Measurements from ENCODE around the gene DOK3.
"Not testable (repeated sequence)": the region's sequence is repeated elsewhere in the genome, so short reads cannot be mapped to it uniquely, and the experiment has no call there.

Gene DOK3

DNA sequence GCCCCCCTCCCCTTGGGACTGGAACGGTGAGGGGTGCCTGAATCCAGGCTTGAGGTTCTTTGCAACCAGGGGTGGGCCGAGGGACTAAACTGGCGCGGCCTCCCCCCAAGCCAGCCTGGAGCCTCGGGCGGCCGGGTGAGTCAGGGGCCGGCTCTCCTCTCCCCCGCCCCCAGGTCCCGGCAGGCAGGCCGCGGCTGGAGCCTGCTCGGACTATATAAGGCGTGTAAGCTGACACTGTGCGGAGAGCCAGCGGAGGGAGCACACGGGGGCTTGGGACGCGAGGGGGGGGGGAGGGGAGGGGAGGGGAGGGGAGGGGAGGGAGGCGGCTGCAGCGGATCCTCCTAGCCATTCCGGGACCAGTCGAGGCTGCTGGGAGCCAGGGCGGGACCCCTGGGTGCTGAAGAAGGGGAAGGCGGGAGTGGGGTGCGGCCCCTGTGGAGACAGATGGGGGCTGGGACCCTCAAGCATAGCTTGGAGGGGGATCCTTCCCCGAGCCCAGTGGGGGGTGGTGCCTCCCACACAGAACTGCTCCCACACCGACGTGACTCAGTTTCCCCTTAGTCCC, 12.8 kb downstream of the DOK3 start:
- DNase-seq (ENCODE audit: low read depth): no peak

- DNase-seq (ENCODE audit: low read depth): no peak
Measured at GRCh38 chr5:177496070-177496726, 13.4 kb downstream of the DOK3 start.

DNA sequence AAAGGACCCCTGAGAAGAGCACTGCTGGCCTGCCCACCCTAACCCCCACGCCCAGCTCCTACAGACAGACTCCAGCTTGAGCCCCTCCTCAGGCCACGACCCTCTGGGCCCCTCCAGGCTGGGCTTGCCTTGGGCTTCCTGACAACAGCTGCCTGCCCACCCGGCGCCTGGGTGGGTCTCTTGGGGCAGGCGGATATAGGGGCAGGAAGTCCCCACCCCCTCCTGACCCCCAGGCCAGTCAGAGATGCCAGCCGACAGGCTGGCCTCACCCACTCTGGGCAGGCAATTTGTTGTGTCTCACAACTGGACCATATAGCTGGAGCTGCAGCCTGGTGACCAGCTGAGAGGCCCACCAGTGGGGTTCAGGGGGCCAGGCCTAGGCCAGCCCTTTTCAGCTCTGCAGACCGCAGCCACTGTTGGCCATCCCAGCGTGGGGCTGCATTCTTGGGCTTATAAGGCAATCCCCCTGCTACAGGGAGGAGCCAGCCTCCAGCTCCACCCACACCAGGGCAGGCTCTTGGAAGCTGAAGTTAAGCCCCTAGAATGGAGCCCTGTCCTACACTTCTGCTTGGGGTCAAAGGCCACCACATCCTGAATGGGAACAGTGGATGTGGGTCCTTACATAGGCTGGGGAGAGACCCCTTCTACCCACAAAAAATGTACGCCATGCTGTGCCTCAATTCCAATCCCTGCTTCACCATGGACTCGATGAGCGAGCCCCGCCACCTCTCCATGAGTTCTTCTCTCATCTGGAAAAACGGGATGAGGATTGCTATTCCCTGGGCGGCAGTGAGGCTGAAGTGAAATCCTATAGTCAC, 14.2 kb downstream of the DOK3 start:
- no peak for DNase-seq (ENCODE audit: low read depth)

- no peak for DNase-seq (ENCODE audit: low read depth)
Measured at GRCh38 chr5:177494346-177495195, 15.1 kb downstream of the DOK3 start.

DNA sequence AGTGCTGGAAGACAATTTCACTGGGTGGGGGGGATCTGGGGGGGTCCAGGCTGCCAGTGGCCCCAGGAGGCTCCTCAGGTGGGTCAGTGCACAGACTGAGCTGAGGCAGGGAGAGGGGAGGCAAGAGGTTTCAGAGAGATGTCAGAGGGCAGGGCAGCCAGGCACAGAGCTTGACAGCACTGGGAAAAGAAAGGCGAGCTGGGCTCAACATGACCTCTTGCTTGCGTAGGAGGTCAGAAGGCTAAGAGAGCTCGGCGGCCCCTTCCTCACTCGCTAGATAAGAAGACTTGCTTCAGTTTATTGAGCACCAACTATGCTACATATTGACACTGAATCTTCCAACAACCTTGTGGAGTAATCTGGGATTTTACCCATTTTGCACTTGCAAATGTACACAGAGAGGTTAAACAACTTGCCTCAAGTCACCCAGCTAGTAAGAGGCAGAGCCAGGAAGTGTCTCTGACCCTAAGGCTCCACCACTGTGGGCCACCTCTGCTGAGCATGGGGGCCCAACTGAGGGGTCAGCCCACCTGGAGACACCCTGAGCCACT, 15.8 kb downstream of the DOK3 start:
- no peak for DNase-seq (ENCODE audit: low read depth)

- DNase-seq (ENCODE audit: low read depth): no peak
Measured at GRCh38 chr5:177492841-177493240, 16.8 kb downstream of the DOK3 start.

GRCh38 chr5:177491983-177492746, 17.5 kb downstream of the DOK3 start:
- no peak for DNase-seq (ENCODE audit: low read depth)

DNA sequence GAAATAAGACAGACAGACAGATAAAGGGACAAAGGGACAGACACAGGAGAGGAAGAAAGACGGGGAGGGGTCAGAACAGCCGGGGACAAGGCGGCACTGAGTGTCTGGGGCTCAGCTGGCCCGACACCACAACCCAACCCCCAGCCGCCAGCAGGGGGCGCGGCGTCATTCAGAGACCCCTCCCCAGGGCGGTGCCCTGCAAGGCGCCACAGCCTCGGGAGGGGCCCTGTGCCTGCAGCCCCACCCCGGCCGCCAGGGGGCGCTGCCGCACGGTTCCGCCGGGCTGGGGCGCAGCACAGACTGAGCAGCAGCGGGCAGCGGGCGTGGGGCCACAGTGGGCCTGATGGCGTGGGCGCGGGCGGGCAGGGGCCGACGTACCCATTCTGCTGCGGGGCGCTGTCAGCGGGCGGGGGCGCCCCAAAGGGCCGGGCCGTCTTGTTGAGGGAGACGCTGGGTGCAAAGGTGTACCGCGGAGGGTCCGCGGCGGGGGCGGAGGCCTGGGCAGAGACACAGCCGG, 18.1 kb downstream of the DOK3 start:
- no peak for DNase-seq (ENCODE audit: low read depth)

DNA sequence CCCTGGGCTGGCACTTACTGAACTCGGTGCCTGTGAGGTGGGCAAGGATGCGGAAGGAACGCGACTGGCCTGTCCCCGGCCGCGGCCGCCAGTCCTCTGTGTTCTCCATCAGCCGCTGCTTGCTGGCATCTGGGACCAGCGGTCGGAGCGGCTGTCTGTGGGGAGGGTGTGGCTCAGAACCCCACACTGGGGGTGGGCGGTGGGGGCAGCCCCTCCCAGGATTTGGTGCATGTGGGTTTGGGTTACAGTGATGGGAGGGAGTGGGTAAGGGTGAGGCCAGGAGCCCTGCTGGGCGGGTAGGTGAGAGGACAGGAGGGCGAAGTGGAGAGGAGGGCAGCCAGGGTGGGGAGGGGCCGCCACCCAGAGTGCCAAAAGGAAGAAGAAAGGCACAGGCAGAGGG, 18.6 kb downstream of the DOK3 start:
- DNase-seq (ENCODE audit: low read depth): no peak

- DNase-seq (ENCODE audit: low read depth): no peak
Measured at GRCh38 chr5:177490311-177490991, 19.2 kb downstream of the DOK3 start.

- no peak for DNase-seq (ENCODE audit: low read depth)
Measured at GRCh38 chr5:177489119-177489716, 20.4 kb downstream of the DOK3 start.

DNA sequence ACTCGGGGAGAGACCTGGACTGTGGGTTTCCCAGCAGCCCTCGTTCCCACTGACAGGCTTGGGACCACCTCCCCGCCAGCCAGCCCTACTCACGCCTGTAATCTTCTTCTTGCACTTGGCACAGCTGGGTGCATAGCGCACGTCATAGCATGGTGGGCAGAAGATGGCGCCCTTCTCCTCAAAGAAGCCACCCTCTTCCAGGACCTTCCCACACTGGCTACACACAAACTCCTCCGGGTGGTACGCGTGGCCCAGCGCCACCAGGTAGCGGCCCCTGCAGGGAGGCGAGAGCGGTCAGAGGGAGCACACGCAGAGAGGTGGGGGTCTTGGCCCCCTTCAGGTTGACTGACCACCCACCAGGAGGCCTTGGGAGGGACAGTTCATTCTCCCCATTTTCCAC, 21.7 kb downstream of the DOK3 start:
- DNase-seq (ENCODE audit: low read depth): no peak

DNA sequence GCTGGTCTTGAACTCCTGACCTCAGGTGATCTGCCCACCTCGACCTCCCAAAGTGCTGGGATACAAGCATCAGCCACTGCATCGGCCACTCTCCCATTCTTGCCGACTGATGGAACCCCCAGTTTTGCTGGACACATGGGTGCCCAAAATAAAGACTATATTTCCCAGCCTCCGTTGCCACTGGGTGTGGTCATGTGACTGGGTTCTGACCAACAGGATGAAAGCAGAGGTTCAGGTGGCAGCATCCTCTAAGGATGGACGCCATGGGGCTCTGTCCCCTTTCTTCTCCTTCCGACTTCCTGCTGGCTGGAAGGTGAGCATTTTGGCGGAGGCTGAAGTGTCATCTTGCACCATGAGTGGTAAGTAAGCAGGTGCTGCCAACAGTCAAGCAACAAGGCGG, 22.5 kb downstream of the DOK3 start:
- no peak for DNase-seq (ENCODE audit: low read depth)

GRCh38 chr5:177486256-177486655, 23.4 kb downstream of the DOK3 start:
- DNase-seq (ENCODE audit: low read depth): no peak

DNA sequence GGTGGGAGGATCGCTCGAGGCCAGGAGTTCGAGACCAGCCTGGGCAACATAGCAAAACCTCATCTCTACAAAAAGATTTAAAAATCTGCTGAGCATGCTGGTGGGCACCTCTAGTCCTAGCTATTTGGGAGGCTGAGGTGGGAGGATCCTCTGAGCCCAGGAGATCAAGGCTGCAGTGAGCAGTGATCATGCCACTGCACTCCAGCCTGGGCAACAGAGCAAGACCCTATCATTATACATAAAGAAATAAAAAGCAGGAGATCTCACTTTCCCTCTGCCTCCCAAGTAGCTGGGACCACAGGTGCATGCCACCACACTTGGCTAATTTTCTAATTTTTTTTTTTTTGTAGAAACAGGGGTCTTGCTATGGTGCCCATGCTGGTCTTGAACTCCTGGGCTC, 23.9 kb downstream of the DOK3 start:
- DNase-seq (ENCODE audit: low read depth): not testable (repeated sequence)

DNA sequence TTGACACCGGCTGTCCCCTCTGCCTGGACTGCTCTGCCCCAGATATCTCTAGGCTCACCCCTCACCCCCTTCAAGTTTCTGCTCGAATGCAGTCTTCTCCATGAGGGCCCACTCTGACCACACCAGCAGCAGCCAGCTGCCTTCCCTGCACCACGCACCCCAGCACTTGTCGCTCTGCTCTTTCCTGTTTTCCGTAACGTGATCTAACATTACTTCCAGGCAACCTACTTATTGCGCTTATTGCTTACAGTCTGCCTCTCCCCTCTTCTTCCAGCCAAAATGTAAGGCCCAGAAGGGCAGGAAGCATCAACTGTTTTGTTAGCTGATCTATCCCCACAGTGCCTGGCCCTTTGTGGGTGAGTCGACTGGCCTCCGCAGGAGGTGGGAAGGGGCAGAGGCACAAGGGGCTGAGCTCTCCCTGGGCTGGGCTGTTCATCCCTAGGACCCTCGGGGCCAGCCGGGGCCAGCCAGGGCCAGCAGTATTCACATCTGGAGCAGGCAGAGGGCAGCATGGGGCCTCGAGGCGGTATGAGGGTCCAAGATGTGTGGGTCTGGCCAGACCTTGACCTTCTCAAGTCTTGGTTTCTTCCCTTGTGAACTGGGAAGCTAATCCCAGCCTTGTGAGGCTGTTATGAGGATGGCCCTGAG, 24.6 kb downstream of the DOK3 start:
- DNase-seq (ENCODE audit: low read depth): no peak

DNA sequence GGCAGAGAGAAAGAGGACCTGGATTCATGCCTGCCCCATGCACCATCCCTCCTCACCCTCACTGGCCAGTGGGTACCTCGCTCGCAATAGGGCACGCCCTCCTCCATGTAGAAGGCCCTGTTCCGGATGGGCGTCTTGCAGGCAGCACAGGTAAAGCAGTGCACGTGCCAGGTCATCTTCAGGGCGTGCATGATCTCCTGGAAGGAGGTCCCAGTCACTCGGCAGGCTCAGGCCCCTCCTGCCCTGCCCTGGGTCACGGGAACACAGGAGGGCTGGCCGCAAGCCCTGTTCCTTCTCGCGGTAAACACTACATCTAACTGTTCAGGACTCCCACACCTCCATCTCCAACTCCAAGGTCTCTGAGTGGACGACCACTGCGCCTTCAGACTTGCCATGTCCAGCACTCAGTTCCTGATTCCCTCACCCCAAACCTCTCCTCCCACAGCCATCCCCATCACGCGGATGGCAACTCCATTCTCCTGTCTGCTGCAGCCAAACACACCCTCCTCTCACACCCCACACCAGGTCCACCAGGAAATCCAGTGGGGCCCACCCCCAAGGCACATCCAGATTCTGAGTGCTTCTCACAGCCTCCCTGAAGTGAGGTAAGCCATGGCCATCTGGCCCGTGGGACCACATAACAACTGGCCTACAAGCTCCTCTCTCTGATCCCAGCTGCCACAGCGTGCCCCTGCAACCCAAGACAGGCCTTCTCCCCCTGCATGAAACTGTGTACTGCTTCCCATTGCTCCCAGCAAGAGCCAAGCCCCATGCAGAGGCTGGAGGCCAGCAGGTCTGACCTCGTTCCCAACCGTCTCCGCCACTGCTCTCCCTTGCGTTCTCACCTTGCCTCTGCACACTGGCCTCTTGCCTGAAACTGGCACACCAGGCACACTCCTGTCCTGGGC, 25.4 kb downstream of the DOK3 start:
- DNase-seq (ENCODE audit: low read depth): no peak

- no peak for DNase-seq (ENCODE audit: low read depth)
Measured at GRCh38 chr5:177483042-177483441, 26.6 kb downstream of the DOK3 start.
